ENCODE measurements around the gene FOXP4.

FOXP4 gene

GRCh38 chr6:41545703-41546474 is at the start of gene FOXP4:
FOXP4 (plus strand) TSS chr6:41546381; CDS start chr6:41565761, 19,380 bp downstream.
- DNase-seq: peak; percentile 95

- no peak for DNase-seq
Observed at GRCh38 chr6:41497573-41497972, 48.6 kb upstream of the FOXP4 start.

- peak; percentile 36 for DNase-seq
Observed at GRCh38 chr6:41497994-41498393, 48.2 kb upstream of the FOXP4 start.

GRCh38 chr6:41498968-41499599 is 47.1 kb upstream of the FOXP4 start:
- no peak for DNase-seq

- no peak for DNase-seq
Observed at GRCh38 chr6:41500561-41500960, 45.6 kb upstream of the FOXP4 start.

GRCh38 chr6:41502566-41502916 is 43.6 kb upstream of the FOXP4 start:
- no peak for DNase-seq

- no peak for DNase-seq
Observed at GRCh38 chr6:41502917-41503671, 43.1 kb upstream of the FOXP4 start.

- DNase-seq: peak; percentile 78
Observed at GRCh38 chr6:41503827-41504465, 42.2 kb upstream of the FOXP4 start.

GRCh38 chr6:41504466-41505121 is 41.6 kb upstream of the FOXP4 start:
- DNase-seq: peak; percentile 41

GRCh38 chr6:41505122-41506049 is 40.8 kb upstream of the FOXP4 start:
- DNase-seq: peak; percentile 73

GRCh38 chr6:41508479-41508878 is 37.7 kb upstream of the FOXP4 start:
- DNase-seq: no peak

GRCh38 chr6:41509580-41509979 is 36.6 kb upstream of the FOXP4 start:
- no peak for DNase-seq

GRCh38 chr6:41511443-41512060 is 34.6 kb upstream of the FOXP4 start:
- no peak for DNase-seq

GRCh38 chr6:41512146-41512701 is 34.0 kb upstream of the FOXP4 start:
- DNase-seq: no peak

- DNase-seq: no peak
Observed at GRCh38 chr6:41515995-41516394, 30.2 kb upstream of the FOXP4 start.

GRCh38 chr6:41518118-41518517 is 28.1 kb upstream of the FOXP4 start:
- DNase-seq: no peak

GRCh38 chr6:41519305-41519744 is 26.9 kb upstream of the FOXP4 start:
- DNase-seq: no peak

- DNase-seq: no peak
Observed at GRCh38 chr6:41519745-41520699, 26.2 kb upstream of the FOXP4 start.

- DNase-seq: no peak
Observed at GRCh38 chr6:41522780-41523548, 23.2 kb upstream of the FOXP4 start.
